Measurements from ENCODE around the gene FARS2.

Gene FARS2

GRCh38 chr6:5285526-5285925 is 24.2 kb downstream of the FARS2 start:
- H3K36me3 ChIP-seq: no peaks in the 10 kb centered on the region
- no peak for TF ChIP-seq CTCF (IDR thresholded peaks at IDR 0.05)

GRCh38 chr6:5286780-5287179 is 25.5 kb downstream of the FARS2 start:
- no peaks in the 10 kb centered on the region for H3K9me3 ChIP-seq
- no peak overlapping the region for H3K27ac ChIP-seq
- no peak overlapping the region for H3K4me3 ChIP-seq (ENCODE audit: low read depth in 1 of 2, low read length in 1 of 2)
- H3K36me3 ChIP-seq: no peaks in the 10 kb centered on the region
- no peaks in the 10 kb centered on the region for H3K27me3 ChIP-seq
- TF ChIP-seq CTCF (IDR thresholded peaks at IDR 0.05): no peak
- peaks cover 8 to 11% of the 10 kb centered on the region in 2 experiments for H3K4me1 ChIP-seq (ENCODE audit: control insufficient read depth in 1 of 2, insufficient read depth in 1 of 2, low read depth in 1 of 2, low read length in 1 of 2)

More at GRCh38 chr6:5285526-5285925, 24.2 kb downstream of the FARS2 start:
- Histone ChIP-seq H3K27me3 (no peaks in the 10 kb centered on the region), H3K9me3 (no peaks in the 10 kb centered on the region), H3K4me3 (ENCODE audit: low read depth in 1 of 2, low read length in 1 of 2) (no peak overlapping the region), H3K27ac (no peak overlapping the region), H3K4me1 (ENCODE audit: control insufficient read depth in 1 of 2, insufficient read depth in 1 of 2, low read depth in 1 of 2, low read length in 1 of 2) (peaks cover 18 to 24% of the 10 kb centered on the region in 2 experiments)

GRCh38 chr6:5287205-5287965 is 26.1 kb downstream of the FARS2 start:
- TF ChIP-seq CTCF (IDR thresholded peaks at IDR 0.05): no peak
- no peaks in the 10 kb centered on the region for H3K9me3 ChIP-seq
- no peak overlapping the region for H3K4me3 ChIP-seq (ENCODE audit: low read depth in 1 of 2, low read length in 1 of 2)
- H3K36me3 ChIP-seq: no peaks in the 10 kb centered on the region
- H3K27ac ChIP-seq: no peak overlapping the region
- H3K27me3 ChIP-seq: no peaks in the 10 kb centered on the region
- peaks cover 2 to 5% of the 10 kb centered on the region in 2 experiments for H3K4me1 ChIP-seq (ENCODE audit: control insufficient read depth in 1 of 2, insufficient read depth in 1 of 2, low read depth in 1 of 2, low read length in 1 of 2)

- no peak for TF ChIP-seq CTCF (IDR thresholded peaks at IDR 0.05)
- no peak overlapping the region for H3K27ac ChIP-seq
- no peaks in the 10 kb centered on the region for H3K9me3 ChIP-seq
- no peaks in the 10 kb centered on the region for H3K4me1 ChIP-seq (ENCODE audit: control insufficient read depth in 1 of 2, insufficient read depth in 1 of 2, low read depth in 1 of 2, low read length in 1 of 2)
- no peaks in the 10 kb centered on the region for H3K36me3 ChIP-seq
- H3K4me3 ChIP-seq (ENCODE audit: low read depth in 1 of 2, low read length in 1 of 2): no peak overlapping the region
- H3K27me3 ChIP-seq: no peaks in the 10 kb centered on the region
These were observed 26.6 kb downstream of the FARS2 start for GRCh38 chr6:5287966-5288297.

- Histone ChIP-seq H3K4me1 (ENCODE audit: control insufficient read depth in 1 of 2, insufficient read depth in 1 of 2, low read depth in 1 of 2, low read length in 1 of 2) (peaks cover 0 to 6% of the 10 kb centered on the region in 2 experiments), H3K36me3 (no peaks in the 10 kb centered on the region), H3K27me3 (no peaks in the 10 kb centered on the region), H3K9me3 (no peaks in the 10 kb centered on the region), H3K27ac (no peak overlapping the region), H3K4me3 (ENCODE audit: low read depth in 1 of 2, low read length in 1 of 2) (no peak overlapping the region)
- TF ChIP-seq CTCF (IDR thresholded peaks at IDR 0.05): no peak
These were observed 28.8 kb downstream of the FARS2 start for GRCh38 chr6:5290097-5290496.

Data from neutrophil (primary cell).